CD4-positive, CD25-positive, alpha-beta regulatory T cell (primary cell): ENCODE data around the gene RNF115. TPM values are rescaled to one million over a fixed set of nuclear protein-coding genes. Genes with fewer than 3 reads are reported as not detected.
"Not testable (repeated sequence)": the region's sequence is repeated elsewhere in the genome, so short reads cannot be mapped to it uniquely, and the experiment has no call there.

Experiments used
- ATAC-seq, 2 donors: fragments of 150-1000 bp; cut with Tn5 transposase; one replicate each; pipeline ENCODE4 v1.10.0; 2021; ENCODE audit warnings: low read depth in 2 of 2, moderate number of reproducible peaks in 2 of 2, moderate library complexity in 1 of 2
- DNase-seq, 3 donors: peaks; one replicate each; pipeline versions ENCODE4 v3.0.0 to v3.0.0-alpha.2; 2012 to 2022; ENCODE audit warnings: mixed read lengths in 1 of 3
- H3K27ac ChIP-seq: one replicate; pipeline ENCODE4 v1.7.0; 2013; ENCODE audit warnings: mild to moderate bottlenecking, low read length; ENCODE audit not compliant: insufficient read depth, poor library complexity, severe bottlenecking
- H3K27me3 ChIP-seq: one replicate; pipeline ENCODE4 v1.7.0; 2013; ENCODE audit warnings: low read length; ENCODE audit not compliant: control insufficient read depth, insufficient read depth
- H3K36me3 ChIP-seq: one replicate; pipeline ENCODE4 v1.7.0; 2013; ENCODE audit warnings: mild to moderate bottlenecking, low read length, moderate library complexity; ENCODE audit not compliant: control insufficient read depth, insufficient read depth
- H3K4me1 ChIP-seq: 2 replicates; pipeline ENCODE4 v1.7.0; 2013; ENCODE audit warnings: mild to moderate bottlenecking, low read length; ENCODE audit not compliant: insufficient read depth, control insufficient read depth, poor library complexity, severe bottlenecking
- H3K4me3 ChIP-seq: one replicate; pipeline ENCODE4 v1.7.0; 2013; ENCODE audit warnings: low read depth, mild to moderate bottlenecking, low read length, moderate library complexity
- H3K9me3 ChIP-seq, 2 experiments: 1 replicate in 1 of 2; 2 replicates in 1 of 2; pipeline ENCODE4 v1.7.0; 2013; ENCODE audit warnings: low read length in 2 of 2, mild to moderate bottlenecking in 1 of 2, moderate library complexity in 1 of 2; ENCODE audit not compliant: control insufficient read depth in 2 of 2
- H3K27ac Mint-ChIP-seq, 3 donors: one replicate each; pipeline ENCODE4 v1.8.0; 2020 to 2022; ENCODE audit warnings: mild to moderate bottlenecking in 3 of 3, mixed read lengths in 3 of 3, moderate library complexity in 2 of 3
- H3K27me3 Mint-ChIP-seq: one replicate; pipeline ENCODE4 v1.8.0; 2022; ENCODE audit warnings: mild to moderate bottlenecking, mixed read lengths
- H3K36me3 Mint-ChIP-seq: one replicate; pipeline ENCODE4 v1.8.0; 2020; ENCODE audit warnings: mixed read lengths
- H3K4me1 Mint-ChIP-seq, 4 donors: one replicate each; pipeline ENCODE4 v1.8.0; 2020 to 2022; ENCODE audit warnings: mixed read lengths in 4 of 4, mild to moderate bottlenecking in 1 of 4
- H3K4me3 Mint-ChIP-seq, 4 donors: one replicate each; pipeline ENCODE4 v1.8.0; 2020 to 2022; ENCODE audit warnings: mild to moderate bottlenecking in 4 of 4, mixed read lengths in 4 of 4, moderate library complexity in 3 of 4
- H3K9me3 Mint-ChIP-seq, 7 donors: one replicate each; pipeline ENCODE4 v1.8.0; 2020 to 2022; ENCODE audit warnings: mixed read lengths in 7 of 7, mild to moderate bottlenecking in 3 of 7, moderate library complexity in 2 of 7
- polyA plus RNA-seq, 4 donors: library from polyadenylated mRNA; unstranded; fragments of 300-500 nt; fragmentation: Illumina TruSeq; gene quantifications; one replicate each; pipeline ENCODE4 v1.2.3, GENCODE V29; 2021
- total RNA-seq: library from RNA; stranded (reverse); gene quantifications from one replicate; pipeline ENCODE4 v1.2.3, GENCODE V29; 2022

The RNF115 gene
- total and polyA plus RNA-seq, 5 donors from 2014 or later, result 4.1 to 17.3 (median 6.2) TPM

GRCh38 chr1:145740269-145740668 is 83.6 kb downstream of the RNF115 start:
- no peak overlapping the region for H3K27ac Mint-ChIP-seq
- H3K9me3 ChIP-seq, result no peaks in the 10 kb centered on the region
- no peak overlapping the region for H3K27ac ChIP-seq
- peaks cover 0 to 4% (median 0%) of the 10 kb centered on the region in 4 donors for H3K4me1 Mint-ChIP-seq
- no peaks in the 10 kb centered on the region for H3K27me3 Mint-ChIP-seq
- H3K4me3 Mint-ChIP-seq, result no peak overlapping the region
- no peak overlapping the region for H3K4me3 ChIP-seq
- peaks cover 33% of the 10 kb centered on the region for H3K36me3 Mint-ChIP-seq
- no peak for DNase-seq
- H3K4me1 ChIP-seq, result no peaks in the 10 kb centered on the region
- ATAC-seq, result no peak
- H3K27me3 ChIP-seq, result no peaks in the 10 kb centered on the region
- H3K36me3 ChIP-seq, result peaks cover 32% of the 10 kb centered on the region
- H3K9me3 Mint-ChIP-seq, result no peaks in the 10 kb centered on the region

GRCh38 chr1:145736191-145736590 is 87.7 kb downstream of the RNF115 start:
- no peaks in the 10 kb centered on the region for H3K36me3 ChIP-seq
- Mint-ChIP-seq H3K27me3 (no peaks in the 10 kb centered on the region), H3K27ac (peak overlapping the region in 1 of 3 donors; percentile 32), H3K4me1 (peaks cover 0 to 4% (median 0%) of the 10 kb centered on the region in 4 donors), H3K4me3 (no peak overlapping the region), H3K9me3 (no peaks in the 10 kb centered on the region), H3K36me3 (peaks cover 3% of the 10 kb centered on the region)
- no peak for ATAC-seq
- H3K9me3 ChIP-seq, result no peaks in the 10 kb centered on the region
- no peak overlapping the region for H3K27ac ChIP-seq
- no peaks in the 10 kb centered on the region for H3K27me3 ChIP-seq
- no peak for DNase-seq
- H3K4me3 ChIP-seq, result no peak overlapping the region
- H3K4me1 ChIP-seq, result no peaks in the 10 kb centered on the region

GRCh38 chr1:145730900-145731299 is 93.0 kb downstream of the RNF115 start:
- no peak overlapping the region for H3K4me3 ChIP-seq
- no peaks in the 10 kb centered on the region for H3K36me3 Mint-ChIP-seq
- no peaks in the 10 kb centered on the region for H3K27me3 ChIP-seq
- DNase-seq (peak in 1 of 3 donors; percentile 8), ATAC-seq (no peak)
- no peak overlapping the region for H3K4me3 Mint-ChIP-seq
- peaks cover 3% of the 10 kb centered on the region for H3K36me3 ChIP-seq
- H3K4me1 Mint-ChIP-seq, result no peaks in the 10 kb centered on the region
- H3K4me1 ChIP-seq, result no peaks in the 10 kb centered on the region
- no peak overlapping the region for H3K27ac ChIP-seq
- H3K27me3 Mint-ChIP-seq, result no peaks in the 10 kb centered on the region
- peak overlapping the region in 1 of 3 donors; percentile 39 for H3K27ac Mint-ChIP-seq
- no peaks in the 10 kb centered on the region for H3K9me3 ChIP-seq
- H3K9me3 Mint-ChIP-seq, result no peaks in the 10 kb centered on the region

GRCh38 chr1:145730467-145730866 is 93.4 kb downstream of the RNF115 start:
- Histone ChIP-seq H3K9me3 (no peaks in the 10 kb centered on the region), H3K4me3 (no peak overlapping the region), H3K4me1 (no peaks in the 10 kb centered on the region), H3K36me3 (peaks cover 3% of the 10 kb centered on the region), H3K27me3 (no peaks in the 10 kb centered on the region), H3K27ac (no peak overlapping the region)
- Mint-ChIP-seq H3K36me3 (no peaks in the 10 kb centered on the region), H3K27ac (no peak overlapping the region), H3K4me1 (no peaks in the 10 kb centered on the region), H3K27me3 (no peaks in the 10 kb centered on the region), H3K9me3 (no peaks in the 10 kb centered on the region), H3K4me3 (no peak overlapping the region)
- DNase-seq, result no peak
- no peak for ATAC-seq

GRCh38 chr1:145729666-145730436 is 94.0 kb downstream of the RNF115 start:
- no peak overlapping the region for H3K4me3 Mint-ChIP-seq
- no peaks in the 10 kb centered on the region for H3K4me1 Mint-ChIP-seq
- no peak overlapping the region for H3K27ac Mint-ChIP-seq

GRCh38 chr1:145729196-145729595 is 94.7 kb downstream of the RNF115 start:
- H3K4me1 Mint-ChIP-seq, result no peaks in the 10 kb centered on the region
- no peaks in the 10 kb centered on the region for H3K27me3 Mint-ChIP-seq
- H3K4me1 ChIP-seq, result no peaks in the 10 kb centered on the region
- no peak overlapping the region for H3K4me3 ChIP-seq
- H3K36me3 Mint-ChIP-seq, result no peaks in the 10 kb centered on the region
- H3K27ac Mint-ChIP-seq, result no peak overlapping the region
- ATAC-seq (no peak), DNase-seq (no peak)
- H3K27me3 ChIP-seq, result no peaks in the 10 kb centered on the region
- no peaks in the 10 kb centered on the region for H3K9me3 Mint-ChIP-seq
- H3K27ac ChIP-seq, result no peak overlapping the region
- peaks cover 3% of the 10 kb centered on the region for H3K36me3 ChIP-seq
- no peak overlapping the region for H3K4me3 Mint-ChIP-seq
- H3K9me3 ChIP-seq, result no peaks in the 10 kb centered on the region

More at GRCh38 chr1:145729666-145730436, 94.0 kb downstream of the RNF115 start:
- no peak overlapping the region for H3K4me3 ChIP-seq
- peaks cover 3% of the 10 kb centered on the region for H3K36me3 ChIP-seq
- no peaks in the 10 kb centered on the region for H3K9me3 ChIP-seq
- no peak for ATAC-seq
- Mint-ChIP-seq H3K9me3 (no peaks in the 10 kb centered on the region), H3K36me3 (no peaks in the 10 kb centered on the region), H3K27me3 (no peaks in the 10 kb centered on the region)
- no peaks in the 10 kb centered on the region for H3K27me3 ChIP-seq
- DNase-seq, result no peak
- H3K27ac ChIP-seq, result no peak overlapping the region
- H3K4me1 ChIP-seq, result no peaks in the 10 kb centered on the region

- H3K4me1 ChIP-seq, H3K4me3 ChIP-seq, H3K9me3 Mint-ChIP-seq, H3K9me3 ChIP-seq, H3K27ac ChIP-seq, H3K27ac Mint-ChIP-seq, H3K4me1 Mint-ChIP-seq, H3K36me3 Mint-ChIP-seq, H3K36me3 ChIP-seq, H3K4me3 Mint-ChIP-seq, H3K27me3 ChIP-seq, DNase-seq, ATAC-seq: not testable (repeated sequence)
- peaks cover 15% of the 10 kb centered on the region for H3K27me3 Mint-ChIP-seq
Measured at GRCh38 chr1:145726193-145726592, 97.7 kb downstream of the RNF115 start.
